Activated naive CD4-positive, alpha-beta T cell treated with anti-CD3 and anti-CD28 coated beads, Interleukin-2, amount 50 U/mL, for 16 hours (primary cell): ENCODE measurements around the gene RPS24.
"Not testable (repeated sequence)": the region's sequence is repeated elsewhere in the genome, so short reads cannot be mapped to it uniquely, and the experiment has no call there.

Experiments used
- DNase-seq: peaks from one replicate; pipeline ENCODE4 v3.0.0-alpha.2; 2020

Gene RPS24

GRCh38 chr10:78033637-78034470 is at the start of gene RPS24:
TSS of gene RPS24 (plus strand) at chr10:78033863. CDS start at chr10:78033902, 39 bp downstream.
- peak; percentile 96 for DNase-seq

- no peak for DNase-seq
Observed at GRCh38 chr10:77984986-77985385, 48.7 kb upstream of the RPS24 start.

- no peak for DNase-seq
Observed at GRCh38 chr10:77987671-77988255, 45.9 kb upstream of the RPS24 start.

- DNase-seq: no peak
Observed at GRCh38 chr10:77989081-77989724, 44.5 kb upstream of the RPS24 start.

- no peak for DNase-seq
Observed at GRCh38 chr10:77993620-77994019, 40.0 kb upstream of the RPS24 start.

- DNase-seq: not testable (repeated sequence)
Observed at GRCh38 chr10:77998780-77999179, 34.9 kb upstream of the RPS24 start.

- no peak for DNase-seq
Observed at GRCh38 chr10:78000206-78000605, 33.5 kb upstream of the RPS24 start.

GRCh38 chr10:78000956-78001472 is 32.6 kb upstream of the RPS24 start:
- no peak for DNase-seq

GRCh38 chr10:78002541-78003288 is 30.9 kb upstream of the RPS24 start:
- no peak for DNase-seq

- no peak for DNase-seq
Observed at GRCh38 chr10:78004215-78005026, 29.2 kb upstream of the RPS24 start.

GRCh38 chr10:78007172-78007571 is 26.5 kb upstream of the RPS24 start:
- no peak for DNase-seq

- DNase-seq: no peak
Observed at GRCh38 chr10:78009662-78010061, 24.0 kb upstream of the RPS24 start.

GRCh38 chr10:78010278-78010677 is 23.4 kb upstream of the RPS24 start:
- no peak for DNase-seq

GRCh38 chr10:78011065-78011464 is 22.6 kb upstream of the RPS24 start:
- no peak for DNase-seq

GRCh38 chr10:78013564-78013963 is 20.1 kb upstream of the RPS24 start:
- no peak for DNase-seq

GRCh38 chr10:78015546-78015945 is 18.1 kb upstream of the RPS24 start:
- DNase-seq: no peak

- no peak for DNase-seq
Observed at GRCh38 chr10:78017856-78018255, 15.8 kb upstream of the RPS24 start.

- DNase-seq: no peak
Observed at GRCh38 chr10:78019264-78019663, 14.4 kb upstream of the RPS24 start.

- DNase-seq: no peak
Observed at GRCh38 chr10:78021201-78021600, 12.5 kb upstream of the RPS24 start.

GRCh38 chr10:78023741-78024140 is 9.9 kb upstream of the RPS24 start:
- no peak for DNase-seq

- no peak for DNase-seq
Observed at GRCh38 chr10:78025685-78026364, 7.8 kb upstream of the RPS24 start.
